ENCODE data around the gene TPSB2.
"Not testable (repeated sequence)": the region's sequence is repeated elsewhere in the genome, so short reads cannot be mapped to it uniquely, and the experiment has no call there.

DNA sequence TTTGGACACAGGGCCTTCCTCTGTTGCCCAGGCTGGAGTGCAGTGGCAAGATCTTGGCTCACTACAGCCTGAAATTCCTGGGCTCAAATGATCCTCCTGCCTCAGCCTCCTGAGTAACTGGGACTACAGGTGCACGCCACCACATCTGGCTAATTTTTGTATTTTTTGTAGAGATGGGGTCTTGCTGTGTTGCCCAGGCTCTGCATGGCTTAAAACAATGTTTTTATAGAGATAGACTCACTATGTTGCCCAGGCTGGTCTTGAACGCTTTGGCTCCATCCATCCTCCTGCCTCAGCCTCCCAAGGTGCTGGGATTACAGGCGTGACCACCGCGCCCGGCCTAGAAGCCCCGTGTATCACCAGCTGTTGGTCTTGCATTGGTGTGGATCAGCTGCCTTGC, 39.4 kb upstream of the TPSB2 start:
- TF ChIP-seq, protein P1, sequence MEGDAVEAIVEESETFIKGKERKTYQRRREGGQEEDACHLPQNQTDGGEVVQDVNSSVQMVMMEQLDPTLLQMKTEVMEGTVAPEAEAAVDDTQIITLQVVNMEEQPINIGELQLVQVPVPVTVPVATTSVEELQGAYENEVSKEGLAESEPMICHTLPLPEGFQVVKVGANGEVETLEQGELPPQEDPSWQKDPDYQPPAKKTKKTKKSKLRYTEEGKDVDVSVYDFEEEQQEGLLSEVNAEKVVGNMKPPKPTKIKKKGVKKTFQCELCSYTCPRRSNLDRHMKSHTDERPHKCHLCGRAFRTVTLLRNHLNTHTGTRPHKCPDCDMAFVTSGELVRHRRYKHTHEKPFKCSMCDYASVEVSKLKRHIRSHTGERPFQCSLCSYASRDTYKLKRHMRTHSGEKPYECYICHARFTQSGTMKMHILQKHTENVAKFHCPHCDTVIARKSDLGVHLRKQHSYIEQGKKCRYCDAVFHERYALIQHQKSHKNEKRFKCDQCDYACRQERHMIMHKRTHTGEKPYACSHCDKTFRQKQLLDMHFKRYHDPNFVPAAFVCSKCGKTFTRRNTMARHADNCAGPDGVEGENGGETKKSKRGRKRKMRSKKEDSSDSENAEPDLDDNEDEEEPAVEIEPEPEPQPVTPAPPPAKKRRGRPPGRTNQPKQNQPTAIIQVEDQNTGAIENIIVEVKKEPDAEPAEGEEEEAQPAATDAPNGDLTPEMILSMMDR (conservative IDR thresholded peaks at IDR 0.05): not testable (repeated sequence)
- not testable (repeated sequence) for TF ChIP-seq EZH2 (IDR thresholded peaks at IDR 0.05; ENCODE audit: low read depth)
